ENCODE measurements around the gene DEDD. TPM values are rescaled to one million over a fixed set of nuclear protein-coding genes. Genes with fewer than 3 reads are reported as not detected.

The DEDD gene
- total and polyA plus RNA-seq, 2 of the 13 experiments (the other 11 are each of a cell fraction or from before 2014, with no cell fraction given), result 12.6 to 27.8 TPM

GRCh38 chr1:161071886-161072371, 60.5 kb downstream of the DEDD start (continued):
- TF ChIP-seq ZNF274 (CRISPR knock-in tag; IDR thresholded peaks at IDR 0.05), result no peak
- no peak for TF ChIP-seq ZBTB25 (CRISPR knock-in tag; IDR thresholded peaks at IDR 0.05)
- no peak for TF ChIP-seq ZNF720 (CRISPR knock-in tag; IDR thresholded peaks at IDR 0.05)
- no peak for TF ChIP-seq ZNF367 (CRISPR knock-in tag; IDR thresholded peaks at IDR 0.05; ENCODE audit: borderline replicate concordance)
- TF ChIP-seq NFRKB (IDR thresholded peaks at IDR 0.05), result no peak
- no peak for TF ChIP-seq THRA (CRISPR knock-in tag; IDR thresholded peaks at IDR 0.05; ENCODE audit: borderline replicate concordance)
- TF ChIP-seq HHEX (CRISPR knock-in tag; IDR thresholded peaks at IDR 0.05), result no peak
- no peak for TF ChIP-seq ZSCAN20 (CRISPR knock-in tag; IDR thresholded peaks at IDR 0.05; ENCODE audit: borderline replicate concordance)
- no peak for TF ChIP-seq ZNF256 (CRISPR knock-in tag; conservative IDR thresholded peaks at IDR 0.05)
- no peak for TF ChIP-seq TRIM22 (IDR thresholded peaks at IDR 0.05)
- no peak for TF ChIP-seq DR1 (CRISPR knock-in tag; IDR thresholded peaks at IDR 0.05)
- TF ChIP-seq ZKSCAN5 (CRISPR knock-in tag; IDR thresholded peaks at IDR 0.05), result no peak
- peak; percentile 31 for TF ChIP-seq XRCC5 (optimal IDR thresholded peaks at IDR 0.05; ENCODE audit: low read length)
- no peak for TF ChIP-seq NFATC3 (CRISPR knock-in tag; IDR thresholded peaks at IDR 0.05)
- 0 out of 2 replicates have a peak, but pooled peaks have one; percentile 1 for TF ChIP-seq ZNF292 (CRISPR knock-in tag; IDR thresholded peaks at IDR 0.05; ENCODE audit: borderline replicate concordance, low read depth)
- TF ChIP-seq MED13 (CRISPR knock-in tag; IDR thresholded peaks at IDR 0.05), result no peak
- TF ChIP-seq NR1H2 (CRISPR knock-in tag; IDR thresholded peaks at IDR 0.05; ENCODE audit: borderline replicate concordance, low read depth), result no peak
- TF ChIP-seq ZNF275 (CRISPR knock-in tag; IDR thresholded peaks at IDR 0.05; ENCODE audit: borderline replicate concordance), result no peak
- no peak for TF ChIP-seq ZBTB44 (CRISPR knock-in tag; IDR thresholded peaks at IDR 0.05)
- TF ChIP-seq JUNB (CRISPR knock-in tag; IDR thresholded peaks at IDR 0.05; ENCODE audit: borderline replicate concordance), result no peak
- no peak for TF ChIP-seq SCMH1 (CRISPR knock-in tag; IDR thresholded peaks at IDR 0.05; ENCODE audit: borderline replicate concordance)

All from HepG2 (cell line).